Stimulated activated CD8-positive, alpha-beta memory T cell treated with anti-CD3 and anti-CD28 coated beads, Interleukin-7, amount 100 ng/mL, for 48 hours (primary cell): ENCODE data around the gene NUDT1.

Source experiments
- DNase-seq, 2 donors: peaks; one replicate each; pipeline ENCODE4 v3.0.0-alpha.2; 2020; ENCODE audit warnings: low read depth in 1 of 2; ENCODE audit errors: extremely low read depth in 1 of 2

NUDT1 gene

GRCh38 chr7:2223321-2223720 lies 18.7 kb upstream of the NUDT1 start:
- DNase-seq, result no peak

- DNase-seq, result no peak
These were observed 17.5 kb upstream of the NUDT1 start for GRCh38 chr7:2224491-2224928.

DNA sequence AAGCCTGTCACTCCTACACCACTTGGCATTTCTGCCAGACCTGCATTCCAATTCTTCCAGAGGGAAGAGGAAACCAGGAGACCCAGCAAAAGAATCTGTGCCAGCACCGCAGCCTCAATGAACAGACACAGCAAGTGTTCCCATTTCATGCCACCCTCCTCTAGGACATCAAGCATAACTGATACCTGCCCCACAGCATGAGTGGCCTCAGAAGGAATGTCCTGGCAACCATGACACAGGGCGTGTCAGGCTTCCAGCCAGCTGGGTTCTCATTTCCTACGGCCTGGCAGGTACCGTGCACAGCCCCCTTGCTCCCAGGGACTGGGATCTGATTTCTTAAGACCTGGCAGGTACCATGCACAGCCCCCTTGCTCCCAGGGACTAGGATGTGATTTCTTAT lies 17.1 kb upstream of the NUDT1 start:
- no peak for DNase-seq

DNA sequence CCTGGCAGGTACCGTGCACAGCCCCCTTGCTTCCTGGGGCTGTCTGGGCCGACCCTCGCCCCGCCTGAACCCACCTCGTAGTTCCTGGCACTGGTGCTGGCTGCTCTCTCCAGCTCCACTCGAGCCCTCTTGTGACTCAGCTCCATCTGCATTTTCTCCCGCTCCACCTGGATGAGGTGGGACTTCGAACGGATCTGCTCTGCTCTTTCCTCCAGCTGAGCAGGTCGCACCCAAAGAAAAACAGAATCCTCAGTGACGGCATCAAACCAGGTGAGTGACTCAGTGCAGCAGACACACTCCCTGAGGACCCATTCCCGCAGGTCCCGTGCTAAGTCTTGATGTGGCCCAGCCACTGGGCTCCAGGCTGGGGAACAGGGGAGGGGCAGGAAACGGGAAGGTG lies 16.7 kb upstream of the NUDT1 start:
- no peak for DNase-seq

GRCh38 chr7:2225830-2226229 lies 16.2 kb upstream of the NUDT1 start:
- DNase-seq, result no peak

DNA sequence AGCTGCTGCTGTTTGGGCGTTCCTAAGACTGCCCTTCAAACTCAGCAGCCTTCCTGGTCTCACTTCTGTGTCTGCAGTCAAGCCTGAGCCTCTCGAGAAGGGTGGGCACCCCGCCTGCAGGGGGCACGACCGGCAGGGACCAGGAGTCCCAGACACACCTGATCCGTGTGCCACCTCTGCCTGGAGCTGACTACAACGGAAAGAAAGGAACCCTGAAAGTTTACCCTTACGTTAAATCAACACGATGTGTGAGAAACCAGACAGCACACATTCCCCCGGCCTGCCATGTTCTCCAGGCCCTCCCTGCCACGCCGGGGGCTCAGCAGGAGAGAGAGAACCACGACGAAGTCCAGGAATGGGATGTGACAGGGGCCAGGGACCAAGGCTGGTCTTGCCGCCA lies 14.3 kb upstream of the NUDT1 start:
- no peak for DNase-seq

DNA sequence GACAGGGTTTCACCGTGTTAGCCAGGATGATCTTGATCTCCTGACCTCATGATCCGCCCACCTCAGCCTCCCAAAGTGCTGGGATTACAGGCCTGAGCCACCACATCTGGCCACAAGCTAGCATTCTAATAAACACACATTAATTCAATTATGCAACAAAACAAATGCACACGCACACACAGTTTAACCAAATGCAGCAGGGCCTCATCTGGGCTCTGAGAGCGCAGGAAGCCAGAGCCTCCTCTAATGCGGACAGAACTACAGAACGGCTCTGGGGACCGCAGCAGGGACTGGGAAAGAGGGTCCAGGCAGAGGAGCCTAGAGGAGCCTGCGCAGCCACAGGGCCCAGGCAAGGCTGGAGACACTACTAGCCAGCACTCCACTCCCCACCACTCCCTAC lies 13.1 kb upstream of the NUDT1 start:
- DNase-seq, result no peak

GRCh38 chr7:2229467-2229866 lies 12.6 kb upstream of the NUDT1 start:
- no peak for DNase-seq

- no peak for DNase-seq
These were observed 11.8 kb upstream of the NUDT1 start for GRCh38 chr7:2230226-2230625.

DNA sequence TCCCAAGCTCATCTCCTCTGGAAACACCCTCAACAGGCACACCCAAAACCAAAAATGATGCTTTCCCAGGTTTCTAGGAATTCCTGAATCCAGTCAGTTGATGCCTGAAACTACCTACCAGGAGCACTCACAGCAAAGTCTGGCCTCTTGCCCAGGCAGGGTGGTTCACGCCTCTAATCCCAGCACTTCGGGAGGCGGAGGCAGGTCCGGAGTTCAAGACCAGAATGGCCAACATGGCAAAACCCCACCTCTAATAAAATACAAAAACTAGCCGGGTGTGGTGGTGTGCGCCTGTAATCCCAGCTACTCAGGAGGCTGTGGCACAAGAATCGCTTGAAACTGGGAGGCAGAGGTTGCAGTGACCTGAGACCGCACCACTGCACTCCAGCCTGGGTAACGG lies 11.1 kb upstream of the NUDT1 start:
- DNase-seq, result no peak

GRCh38 chr7:2231992-2232765 lies 9.8 kb upstream of the NUDT1 start:
- DNase-seq, result no peak

- DNase-seq, result peak; percentile 74 to 83
These were observed 9.1 kb upstream of the NUDT1 start, which contains the start of gene MAD1L1 for GRCh38 chr7:2232766-2233520. Gene MAD1L1, minus strand, starts transcription at chr7:2232945. Its CDS starts 2,812 bp downstream, at chr7:2230133.

GRCh38 chr7:2233926-2234325 lies 8.1 kb upstream of the NUDT1 start:
- no peak for DNase-seq

GRCh38 chr7:2237109-2237602 lies 4.9 kb upstream of the NUDT1 start:
- no peak for DNase-seq

GRCh38 chr7:2239242-2239641 lies 2.8 kb upstream of the NUDT1 start:
- no peak for DNase-seq

GRCh38 chr7:2242541-2243429 lies 759 bp downstream of the NUDT1 start:
- DNase-seq, result no peak

DNA sequence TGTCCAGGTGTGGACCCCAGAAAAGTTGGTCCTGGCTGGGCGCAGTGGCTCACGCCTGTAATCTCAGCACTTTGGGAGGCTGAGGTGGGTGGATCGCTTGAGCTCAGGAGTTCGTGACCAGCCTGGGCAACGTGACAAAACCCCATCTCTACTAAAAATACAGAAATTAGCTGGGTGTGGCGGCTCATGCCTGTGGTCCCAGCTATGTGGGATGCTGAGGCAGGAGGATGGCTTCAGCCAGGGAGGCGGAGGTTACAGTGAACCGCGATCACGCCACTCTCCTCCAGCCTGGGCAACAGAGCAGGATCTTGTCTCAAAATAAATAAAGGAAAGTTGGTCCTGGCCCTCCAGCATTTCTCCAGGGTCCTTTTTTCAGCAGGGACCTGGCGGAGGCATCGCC lies 1.4 kb downstream of the NUDT1 start:
- DNase-seq, result no peak

GRCh38 chr7:2244404-2244995 lies 2.5 kb downstream of the NUDT1 start:
- no peak for DNase-seq

DNA sequence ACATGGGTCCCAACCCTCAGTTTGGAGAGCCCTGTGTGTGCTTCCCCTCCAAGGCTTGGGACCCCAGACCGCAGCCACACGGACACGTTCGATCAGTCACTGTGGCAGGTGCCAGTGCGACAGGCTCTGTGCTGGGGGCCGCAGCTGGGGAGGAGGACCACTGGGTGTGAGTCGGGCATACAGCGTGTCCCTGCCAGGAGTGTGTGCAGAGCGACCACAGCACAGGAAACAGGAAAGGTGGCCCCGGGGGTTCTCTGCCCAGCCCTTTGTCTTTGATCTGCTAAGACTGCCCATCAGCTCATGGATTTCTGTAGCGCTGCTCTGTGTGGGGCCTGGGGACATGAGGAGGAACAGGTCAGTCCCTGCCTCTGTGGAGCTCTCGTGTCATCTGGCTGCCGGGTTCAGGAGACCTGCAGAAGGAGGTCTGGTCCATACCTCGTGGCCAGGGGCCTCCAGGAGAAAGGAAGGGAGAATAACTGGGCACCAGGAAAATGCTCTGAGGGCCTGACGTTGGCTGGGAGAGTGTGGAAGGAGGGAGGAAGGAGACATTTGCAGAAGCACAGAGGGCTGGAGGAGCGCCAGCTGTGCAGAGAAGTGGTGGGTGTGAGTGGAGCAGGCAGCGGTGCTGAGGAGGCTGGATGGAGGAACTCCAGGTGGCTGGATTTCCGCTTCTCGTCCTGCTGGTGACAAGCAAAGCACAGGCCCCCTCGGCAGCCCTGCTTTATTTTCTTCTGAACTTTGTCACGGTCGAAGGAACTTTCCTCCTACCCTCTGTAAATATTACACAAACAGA lies 4.1 kb downstream of the NUDT1 start:
- no peak for DNase-seq
